ENCODE measurements around the gene INSIG1.

INSIG1 gene

DNA sequence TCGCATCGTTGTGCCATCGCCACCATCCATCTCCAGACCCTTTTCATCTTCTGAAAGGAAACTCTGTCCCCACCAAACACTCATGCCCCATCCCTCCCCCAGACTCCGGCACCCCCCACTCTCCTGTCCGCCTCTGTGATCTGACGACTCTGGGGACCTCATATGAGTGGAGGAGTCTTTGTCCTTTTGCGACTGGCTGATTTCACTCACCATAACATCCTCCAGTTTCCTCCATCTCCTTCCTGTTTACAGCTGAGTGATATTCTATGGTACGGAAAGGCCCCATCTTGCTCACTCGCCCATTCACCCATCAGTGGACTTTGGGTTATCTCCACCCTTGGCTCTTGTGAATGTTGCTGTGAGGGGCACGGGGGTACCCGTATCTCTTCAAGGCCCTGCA is 11.8 kb upstream of the INSIG1 start:
- H3K9me3 Mint-ChIP-seq: peaks cover 11% of the 10 kb centered on the region
- H3K27me3 Mint-ChIP-seq (ENCODE audit: low read depth): no peaks in the 10 kb centered on the region
- H3K36me3 Mint-ChIP-seq (ENCODE audit: low read depth): peaks cover 12% of the 10 kb centered on the region
- peaks cover 51% of the 10 kb centered on the region for H3K4me1 Mint-ChIP-seq (ENCODE audit: low read depth)
- H3K27ac Mint-ChIP-seq: peak overlapping the region; percentile 56
- peak overlapping the region; percentile 41 for H3K4me3 Mint-ChIP-seq

DNA sequence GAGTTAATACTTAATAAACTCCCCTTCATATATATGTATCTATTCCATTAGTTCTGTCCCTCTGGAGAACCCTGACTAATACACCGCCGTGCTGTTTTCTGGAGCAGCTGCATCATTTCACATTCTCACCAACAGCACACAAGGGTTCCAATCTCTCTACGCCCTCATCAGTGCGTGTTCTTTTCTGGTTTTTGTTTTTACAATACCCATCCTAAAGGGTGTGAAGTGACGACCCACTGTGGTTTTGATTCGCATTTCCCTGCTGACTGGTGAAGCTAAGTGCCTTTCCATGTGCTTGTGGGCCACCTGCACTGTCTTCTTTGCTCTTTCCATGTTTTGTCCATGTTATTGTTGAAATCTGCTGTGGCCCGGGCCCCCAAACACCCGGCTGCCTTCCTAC is 11.0 kb upstream of the INSIG1 start:
- peaks cover 56% of the 10 kb centered on the region for H3K4me1 Mint-ChIP-seq (ENCODE audit: low read depth)
- H3K4me3 Mint-ChIP-seq: no peak overlapping the region
- H3K27me3 Mint-ChIP-seq (ENCODE audit: low read depth): no peaks in the 10 kb centered on the region
- peaks cover 12% of the 10 kb centered on the region for H3K36me3 Mint-ChIP-seq (ENCODE audit: low read depth)
- no peak overlapping the region for H3K27ac Mint-ChIP-seq
- peaks cover 11% of the 10 kb centered on the region for H3K9me3 Mint-ChIP-seq

DNA sequence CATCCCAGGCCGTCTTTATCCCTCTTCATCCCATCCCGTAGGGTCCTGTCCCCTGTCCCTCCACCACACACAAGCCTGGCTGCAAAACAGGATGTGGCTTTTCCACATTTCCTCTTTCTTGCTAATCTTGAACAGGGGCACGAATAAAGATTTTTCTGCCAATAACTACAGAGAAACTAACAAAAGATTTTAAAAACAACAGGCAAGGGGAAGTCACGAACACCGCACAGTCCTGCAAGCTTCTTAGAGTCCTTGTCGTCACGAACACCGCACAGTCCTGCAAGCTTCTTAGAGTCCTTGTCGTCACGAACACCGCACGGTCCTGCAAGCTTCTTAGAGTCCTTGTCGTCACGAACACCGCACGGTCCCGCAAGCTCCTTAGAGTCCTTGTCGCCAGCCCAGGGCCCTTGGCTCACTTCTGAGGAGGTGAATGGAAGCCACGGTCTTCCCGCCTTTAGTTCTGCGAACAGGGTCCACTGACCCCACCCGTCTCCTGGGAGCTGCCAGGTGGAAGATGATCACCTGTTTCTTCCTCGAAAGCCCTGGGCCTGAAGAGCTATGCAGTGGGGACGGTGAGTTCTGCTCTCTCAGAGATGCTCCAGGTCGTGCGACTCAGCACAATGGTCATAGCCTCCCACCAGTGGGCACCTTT is 10.3 kb upstream of the INSIG1 start:
- no peak overlapping the region for H3K4me3 Mint-ChIP-seq
- peaks cover 12% of the 10 kb centered on the region for H3K36me3 Mint-ChIP-seq (ENCODE audit: low read depth)
- peaks cover 56% of the 10 kb centered on the region for H3K4me1 Mint-ChIP-seq (ENCODE audit: low read depth)
- H3K9me3 Mint-ChIP-seq: peaks cover 11% of the 10 kb centered on the region
- H3K27ac Mint-ChIP-seq: no peak overlapping the region
- no peaks in the 10 kb centered on the region for H3K27me3 Mint-ChIP-seq (ENCODE audit: low read depth)

DNA sequence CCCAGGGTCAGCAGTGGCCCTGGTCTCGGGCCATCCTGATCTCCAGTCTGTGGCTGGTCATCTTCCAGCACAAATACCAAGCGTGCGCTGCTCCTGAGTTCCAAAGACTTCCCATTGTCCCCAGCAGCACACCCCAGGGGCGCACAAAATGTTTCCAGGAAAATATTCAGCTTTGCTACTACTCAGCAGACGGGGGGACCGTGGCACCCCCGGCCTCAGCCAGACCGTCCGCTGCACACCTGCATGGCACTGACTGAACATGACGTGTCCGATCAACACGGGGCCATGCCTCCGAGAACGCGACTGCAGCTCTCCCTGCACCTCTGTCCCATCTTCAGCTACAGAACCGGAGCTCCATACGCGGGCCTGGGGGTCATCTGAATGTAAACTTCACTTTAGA is 9.6 kb upstream of the INSIG1 start:
- Mint-ChIP-seq H3K36me3 (ENCODE audit: low read depth) (peaks cover 14% of the 10 kb centered on the region), H3K27ac (no peak overlapping the region), H3K9me3 (peaks cover 11% of the 10 kb centered on the region), H3K4me3 (no peak overlapping the region), H3K4me1 (ENCODE audit: low read depth) (peaks cover 56% of the 10 kb centered on the region), H3K27me3 (ENCODE audit: low read depth) (no peaks in the 10 kb centered on the region)

DNA sequence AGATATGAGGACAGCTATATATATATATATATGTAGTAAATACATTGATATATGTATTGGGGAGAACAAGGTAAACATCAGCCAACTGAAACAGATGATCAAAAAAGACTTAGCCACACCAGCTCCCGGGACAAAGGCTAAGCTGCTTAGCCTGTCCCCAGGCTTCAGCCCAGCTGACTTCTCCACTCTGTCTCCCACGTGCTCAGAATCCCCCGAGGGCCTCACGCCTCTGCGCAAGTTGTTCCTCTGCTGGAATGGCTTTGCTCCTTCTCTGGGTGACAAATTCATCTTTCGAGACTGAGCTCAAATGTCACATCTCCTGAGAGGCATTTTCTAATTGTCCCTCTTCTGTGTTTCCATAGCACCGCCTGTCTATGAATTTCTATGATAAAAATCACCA is 8.6 kb upstream of the INSIG1 start:
- no peak overlapping the region for H3K27ac Mint-ChIP-seq
- no peak overlapping the region for H3K4me3 Mint-ChIP-seq
- H3K9me3 Mint-ChIP-seq: peaks cover 11% of the 10 kb centered on the region
- H3K36me3 Mint-ChIP-seq (ENCODE audit: low read depth): peaks cover 14% of the 10 kb centered on the region
- no peaks in the 10 kb centered on the region for H3K27me3 Mint-ChIP-seq (ENCODE audit: low read depth)
- H3K4me1 Mint-ChIP-seq (ENCODE audit: low read depth): peaks cover 53% of the 10 kb centered on the region

DNA sequence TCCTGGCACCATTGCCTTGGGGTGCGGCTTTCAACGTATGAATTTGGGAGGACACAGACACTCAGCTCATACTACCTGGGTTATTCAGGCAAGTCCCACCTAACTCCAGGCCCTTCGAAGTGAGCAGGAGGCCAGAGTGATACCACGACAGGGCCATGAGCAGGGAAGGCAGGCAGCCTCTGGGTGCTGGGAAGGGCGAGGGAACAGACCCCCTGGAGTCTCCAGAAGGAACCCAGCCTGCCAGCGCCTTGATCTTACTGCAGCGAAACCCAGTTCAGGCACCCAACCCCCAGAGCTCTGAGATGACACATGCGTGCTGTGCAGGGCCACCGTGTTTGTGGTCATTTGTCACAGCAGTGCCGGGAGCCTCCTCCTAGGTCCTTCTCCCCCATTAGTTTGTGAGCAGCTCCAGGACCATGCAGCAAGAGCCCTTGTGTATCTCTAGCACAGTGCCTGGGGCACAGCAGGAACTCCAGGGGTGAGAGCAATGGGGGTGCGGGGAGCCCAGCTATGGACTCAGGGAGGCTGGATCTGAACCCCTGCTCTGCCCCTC is 7.7 kb upstream of the INSIG1 start:
- peaks cover 11% of the 10 kb centered on the region for H3K9me3 Mint-ChIP-seq
- H3K27ac Mint-ChIP-seq: no peak overlapping the region
- no peak overlapping the region for H3K4me3 Mint-ChIP-seq
- H3K27me3 Mint-ChIP-seq (ENCODE audit: low read depth): no peaks in the 10 kb centered on the region
- H3K36me3 Mint-ChIP-seq (ENCODE audit: low read depth): peaks cover 15% of the 10 kb centered on the region
- peaks cover 50% of the 10 kb centered on the region for H3K4me1 Mint-ChIP-seq (ENCODE audit: low read depth)

DNA sequence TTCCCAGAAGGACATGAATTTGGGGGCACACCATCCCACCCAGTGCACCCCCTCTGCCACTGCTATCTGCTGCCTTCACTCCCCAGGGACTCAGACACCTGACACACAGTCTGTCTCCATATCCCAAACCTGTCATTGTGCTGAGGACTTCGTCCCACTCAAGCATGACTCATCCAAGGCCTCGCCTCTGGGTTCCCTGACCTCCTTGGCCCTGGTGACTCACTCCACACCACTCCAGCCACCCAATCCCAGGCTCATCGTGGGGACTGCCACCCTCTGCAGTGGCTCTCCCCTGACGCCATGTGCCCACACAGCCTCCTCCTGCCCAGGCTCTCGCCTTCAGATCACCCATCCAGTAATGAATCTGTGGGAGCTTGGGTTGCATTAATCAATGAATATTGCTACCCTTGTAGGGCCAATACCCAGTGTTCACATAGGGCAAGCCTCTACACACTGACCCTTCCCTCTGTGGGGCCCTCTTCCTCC is 6.6 kb upstream of the INSIG1 start:
- H3K9me3 Mint-ChIP-seq: peaks cover 9% of the 10 kb centered on the region
- H3K36me3 Mint-ChIP-seq (ENCODE audit: low read depth): peaks cover 12% of the 10 kb centered on the region
- no peaks in the 10 kb centered on the region for H3K27me3 Mint-ChIP-seq (ENCODE audit: low read depth)
- no peak overlapping the region for H3K27ac Mint-ChIP-seq
- no peak overlapping the region for H3K4me3 Mint-ChIP-seq
- H3K4me1 Mint-ChIP-seq (ENCODE audit: low read depth): peaks cover 45% of the 10 kb centered on the region

DNA sequence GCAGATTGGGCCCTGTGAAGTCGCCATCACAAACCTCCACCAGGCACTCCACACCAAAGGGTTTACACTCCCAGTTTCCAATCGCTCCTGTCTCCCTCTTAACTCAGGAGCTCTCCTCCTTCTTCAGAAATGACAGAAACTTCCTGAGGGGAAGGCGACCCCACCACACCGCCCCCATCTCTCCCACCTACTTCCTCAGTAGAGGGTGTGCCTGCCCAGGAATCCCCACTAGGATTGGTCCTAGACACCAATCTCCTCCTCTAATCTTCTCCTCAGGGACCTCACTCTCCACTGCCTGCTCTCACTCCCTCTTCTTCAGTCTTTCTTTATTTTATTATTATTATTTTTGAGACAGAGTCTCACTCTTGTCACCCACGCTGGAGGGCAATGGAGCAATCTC is 5.9 kb upstream of the INSIG1 start:
- Mint-ChIP-seq H3K27ac (peak overlapping the region; percentile 31), H3K4me1 (ENCODE audit: low read depth) (peaks cover 45% of the 10 kb centered on the region), H3K4me3 (no peak overlapping the region), H3K27me3 (ENCODE audit: low read depth) (no peaks in the 10 kb centered on the region), H3K36me3 (ENCODE audit: low read depth) (peaks cover 7% of the 10 kb centered on the region), H3K9me3 (peaks cover 2% of the 10 kb centered on the region)

DNA sequence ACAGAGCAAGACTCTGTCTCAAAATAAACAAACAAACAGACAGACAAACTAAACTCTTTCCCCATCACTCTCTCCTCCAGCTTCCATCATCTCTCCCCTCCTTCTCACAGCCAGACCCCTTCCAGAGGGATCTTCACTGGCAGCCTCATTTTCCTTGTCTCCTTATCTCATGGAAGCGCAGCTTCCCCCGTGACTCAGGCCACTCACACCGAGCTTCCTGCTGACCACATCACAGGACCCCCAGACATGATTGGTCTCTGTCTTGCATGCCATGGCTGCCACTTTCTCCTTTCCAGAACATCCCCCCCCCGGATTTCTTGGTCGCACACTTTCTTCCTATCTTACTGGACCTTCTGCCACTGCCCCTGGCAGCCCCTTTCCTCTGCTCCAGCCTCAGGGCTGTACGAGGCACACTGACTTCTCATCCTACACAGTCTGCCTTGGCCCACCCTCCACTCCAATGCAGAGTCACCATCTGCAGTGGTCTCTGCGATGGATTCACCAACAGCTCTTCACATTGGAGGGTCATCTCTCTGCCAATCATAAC is 4.9 kb upstream of the INSIG1 start:
- Mint-ChIP-seq H3K9me3 (no peaks in the 10 kb centered on the region), H3K4me3 (no peak overlapping the region), H3K27ac (no peak overlapping the region), H3K36me3 (ENCODE audit: low read depth) (peaks cover 5% of the 10 kb centered on the region), H3K27me3 (ENCODE audit: low read depth) (no peaks in the 10 kb centered on the region), H3K4me1 (ENCODE audit: low read depth) (peaks cover 39% of the 10 kb centered on the region)

- H3K36me3 Mint-ChIP-seq (ENCODE audit: low read depth): peaks cover 6% of the 10 kb centered on the region
- H3K4me1 Mint-ChIP-seq (ENCODE audit: low read depth): peaks cover 34% of the 10 kb centered on the region
- no peaks in the 10 kb centered on the region for H3K9me3 Mint-ChIP-seq
- no peak overlapping the region for H3K27ac Mint-ChIP-seq
- no peaks in the 10 kb centered on the region for H3K27me3 Mint-ChIP-seq (ENCODE audit: low read depth)
- no peak overlapping the region for H3K4me3 Mint-ChIP-seq
These were observed 3.8 kb upstream of the INSIG1 start for GRCh38 chr7:155293721-155294510.

GRCh38 chr7:155294511-155294778 is 3.2 kb upstream of the INSIG1 start:
- Mint-ChIP-seq H3K27me3 (ENCODE audit: low read depth) (no peaks in the 10 kb centered on the region), H3K4me1 (ENCODE audit: low read depth) (peaks cover 34% of the 10 kb centered on the region), H3K9me3 (no peaks in the 10 kb centered on the region), H3K36me3 (ENCODE audit: low read depth) (peaks cover 8% of the 10 kb centered on the region), H3K4me3 (no peak overlapping the region), H3K27ac (no peak overlapping the region)

DNA sequence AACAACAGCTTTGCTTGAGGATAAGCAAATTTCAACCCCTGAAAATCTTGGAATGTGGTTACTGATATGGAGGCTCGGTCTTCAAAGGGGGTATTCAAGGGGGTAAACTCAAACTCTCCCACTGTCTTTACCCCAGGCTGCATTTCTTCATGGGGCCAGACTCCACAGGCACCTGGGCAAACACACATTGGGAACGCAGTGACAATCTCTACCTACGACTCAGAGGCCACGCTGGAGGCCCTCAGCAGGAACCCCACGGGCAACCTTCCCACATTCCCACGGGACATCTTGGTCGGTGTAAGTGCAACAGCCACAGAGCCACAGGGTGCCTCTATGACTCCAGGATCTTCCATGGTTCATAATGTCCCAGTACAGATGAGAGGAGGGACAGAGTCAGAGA is 2.2 kb upstream of the INSIG1 start:
- Mint-ChIP-seq H3K27ac (peak overlapping the region; percentile 29), H3K9me3 (no peaks in the 10 kb centered on the region), H3K4me3 (no peak overlapping the region), H3K4me1 (ENCODE audit: low read depth) (peaks cover 42% of the 10 kb centered on the region), H3K36me3 (ENCODE audit: low read depth) (peaks cover 17% of the 10 kb centered on the region), H3K27me3 (ENCODE audit: low read depth) (no peaks in the 10 kb centered on the region)

DNA sequence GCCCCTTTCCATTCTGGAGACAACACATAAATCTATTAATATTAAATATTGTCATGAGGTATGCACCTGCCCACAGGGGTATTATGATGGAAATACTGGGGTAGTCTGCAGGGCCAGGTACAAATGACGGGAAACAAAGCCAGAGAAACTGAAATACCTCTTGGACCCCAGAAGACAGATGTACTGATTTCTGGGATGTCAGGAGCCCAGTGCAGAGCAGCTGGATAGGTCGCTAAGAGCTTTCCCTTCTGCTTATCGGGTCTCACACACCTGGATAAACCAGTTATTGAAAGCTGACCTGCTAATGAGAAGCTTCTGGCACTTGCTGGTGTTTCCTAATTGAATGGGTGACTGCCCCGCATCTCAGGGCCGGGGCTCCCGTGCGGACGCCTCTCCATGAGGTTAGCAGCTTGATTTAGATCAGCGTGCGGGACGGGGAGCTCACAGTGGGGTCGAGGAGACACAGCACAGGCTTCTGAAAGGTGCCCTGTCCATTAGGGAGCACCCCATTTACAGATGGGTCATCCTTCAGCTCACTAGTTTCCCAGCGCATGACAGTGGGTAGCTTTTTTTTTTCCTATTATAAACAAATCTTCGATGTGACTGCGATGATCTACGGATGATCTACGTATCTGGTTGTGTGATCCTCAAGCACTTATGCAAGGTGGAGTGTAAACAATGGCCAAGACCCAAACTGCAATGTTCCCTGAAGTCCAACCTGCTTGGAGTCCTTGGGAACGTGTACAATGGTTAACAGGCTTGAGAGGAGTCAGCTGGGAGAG is 1.5 kb upstream of the INSIG1 start:
- H3K9me3 Mint-ChIP-seq: no peaks in the 10 kb centered on the region
- H3K27me3 Mint-ChIP-seq (ENCODE audit: low read depth): no peaks in the 10 kb centered on the region
- H3K4me3 Mint-ChIP-seq: peak overlapping the region; percentile 77
- peak overlapping the region; percentile 91 for H3K27ac Mint-ChIP-seq
- H3K36me3 Mint-ChIP-seq (ENCODE audit: low read depth): peaks cover 24% of the 10 kb centered on the region
- H3K4me1 Mint-ChIP-seq (ENCODE audit: low read depth): peaks cover 46% of the 10 kb centered on the region

- Mint-ChIP-seq H3K27me3 (ENCODE audit: low read depth) (no peaks in the 10 kb centered on the region), H3K4me3 (peak overlapping the region; percentile 77), H3K27ac (peak overlapping the region; percentile 91), H3K9me3 (no peaks in the 10 kb centered on the region), H3K36me3 (ENCODE audit: low read depth) (peaks cover 28% of the 10 kb centered on the region), H3K4me1 (ENCODE audit: low read depth) (peaks cover 47% of the 10 kb centered on the region)
These were observed 726 bp upstream of the INSIG1 start for GRCh38 chr7:155296788-155297516.

All from T-helper 1 cell treated with Interleukin-12 subunit alpha and Interleukin-12 subunit beta and Interleukin-4 antibody, amounts not matched to agents 30 μg/mL and 1 μg/mL, for 36 hours (primary cell).